H9 (cell line): Measurements from ENCODE around the gene SPRYD3. TPM values are rescaled to one million over a fixed set of nuclear protein-coding genes. Genes with fewer than 3 reads are reported as not detected.
"Not testable (repeated sequence)": the region's sequence is repeated elsewhere in the genome, so short reads cannot be mapped to it uniquely, and the experiment has no call there.

Source experiments
- DNase-seq: peaks from one replicate; pipeline ENCODE4 v3.0.0-alpha.2; 2017
- H2AFZ ChIP-seq: one replicate; pipeline ENCODE4 v1.6.1; 2013; ENCODE audit warnings: mild to moderate bottlenecking, low read length, control low read depth, moderate library complexity
- H2AK5ac ChIP-seq: 2 replicates; pipeline ENCODE4 v1.6.1; 2013; ENCODE audit warnings: low read length, control low read depth, mixed read lengths; ENCODE audit not compliant: insufficient read length
- H2BK120ac ChIP-seq: one replicate; pipeline ENCODE4 v1.6.1; 2013; ENCODE audit warnings: low read depth, mild to moderate bottlenecking, low read length, control low read depth, inconsistent platforms; ENCODE audit not compliant: poor library complexity, severe bottlenecking
- H2BK12ac ChIP-seq: 2 replicates; pipeline ENCODE4 v1.6.1; 2013; ENCODE audit warnings: low read length, control low read depth, mixed read lengths, low read depth; ENCODE audit not compliant: insufficient read length
- H2BK15ac ChIP-seq: 2 replicates; pipeline ENCODE4 v1.6.1; 2013; ENCODE audit warnings: low read depth, low read length, control low read depth
- H2BK20ac ChIP-seq: one replicate; pipeline ENCODE4 v1.6.1; 2013; ENCODE audit warnings: low read depth, mild to moderate bottlenecking, low read length, control low read depth, inconsistent platforms; ENCODE audit not compliant: poor library complexity, severe bottlenecking
- H2BK5ac ChIP-seq: 2 replicates; pipeline ENCODE4 v1.6.1; 2013; ENCODE audit warnings: low read length, control low read depth, mixed read lengths; ENCODE audit not compliant: insufficient read length
- H3K14ac ChIP-seq: 2 replicates; pipeline ENCODE4 v1.6.1; 2013; ENCODE audit warnings: low read length, control low read depth; ENCODE audit not compliant: insufficient read depth
- H3K18ac ChIP-seq: 2 replicates; pipeline ENCODE4 v1.6.1; 2013; ENCODE audit warnings: low read depth, mild to moderate bottlenecking, mixed read lengths, low read length, control low read depth; ENCODE audit not compliant: insufficient read length
- H3K23ac ChIP-seq: 2 replicates; pipeline ENCODE4 v1.6.1; 2013; ENCODE audit warnings: low read length, control low read depth, mixed read lengths, low read depth; ENCODE audit not compliant: insufficient read length
- H3K23me2 ChIP-seq: 2 replicates; pipeline ENCODE4 v1.6.1; 2013; ENCODE audit warnings: low read depth, mild to moderate bottlenecking, mixed read lengths, low read length, control low read depth; ENCODE audit not compliant: insufficient read length, poor library complexity, severe bottlenecking
- H3K27ac ChIP-seq: 2 replicates; pipeline ENCODE4 v1.5.1; 2013; ENCODE audit warnings: low read length, control low read depth, mixed read lengths, low read depth; ENCODE audit not compliant: insufficient read length
- H3K27me3 ChIP-seq: 2 replicates; pipeline ENCODE4 v1.6.1; 2013; ENCODE audit warnings: low read length, control low read depth, inconsistent platforms; ENCODE audit not compliant: insufficient read depth
- H3K4ac ChIP-seq: 2 replicates; pipeline ENCODE4 v1.6.1; 2013; ENCODE audit warnings: low read depth, mild to moderate bottlenecking, control low read depth, inconsistent platforms, low read length, moderate library complexity
- H3K4me1 ChIP-seq: 2 replicates; pipeline ENCODE4 v1.6.1; 2013; ENCODE audit warnings: low read length, control low read depth, inconsistent platforms; ENCODE audit not compliant: insufficient read depth
- H3K4me2 ChIP-seq: 2 replicates; pipeline ENCODE4 v1.6.1; 2013; ENCODE audit warnings: low read length, control low read depth, mixed read lengths; ENCODE audit not compliant: insufficient read length, insufficient read depth
- H3K56ac ChIP-seq: 2 replicates; pipeline ENCODE4 v1.6.1; 2013; ENCODE audit warnings: low read depth, mild to moderate bottlenecking, mixed read lengths, low read length, control low read depth; ENCODE audit not compliant: insufficient read length
- H3K79me1 ChIP-seq: 2 replicates; pipeline ENCODE4 v1.6.1; 2013; ENCODE audit warnings: low read depth, mild to moderate bottlenecking, moderate library complexity, low read length, control low read depth, inconsistent platforms; ENCODE audit not compliant: insufficient read depth, poor library complexity, severe bottlenecking
- H3K79me2 ChIP-seq: 2 replicates; pipeline ENCODE4 v1.6.1; 2013; ENCODE audit warnings: low read length, control low read depth, inconsistent platforms; ENCODE audit not compliant: insufficient read depth
- H3K9ac ChIP-seq: 2 replicates; pipeline ENCODE4 v1.6.1; 2013; ENCODE audit warnings: low read length, control low read depth, mixed read lengths; ENCODE audit not compliant: insufficient read length; ENCODE audit errors: extremely low read depth
- H3K9me3 ChIP-seq: one replicate; pipeline ENCODE4 v1.6.1; 2013; ENCODE audit warnings: low read depth, low read length, inconsistent platforms; ENCODE audit not compliant: control insufficient read depth
- H3T11ph ChIP-seq: one replicate; pipeline ENCODE4 v1.6.1; 2013; ENCODE audit warnings: mild to moderate bottlenecking, low read length, control low read depth, inconsistent platforms
- H4K20me1 ChIP-seq: one replicate; pipeline ENCODE4 v1.6.1; 2013; ENCODE audit not compliant: control insufficient read depth, insufficient read length, insufficient read depth
- H4K5ac ChIP-seq: 2 replicates; pipeline ENCODE4 v1.6.1; 2013; ENCODE audit warnings: low read depth, mild to moderate bottlenecking, mixed read lengths, low read length, control low read depth; ENCODE audit not compliant: insufficient read length
- H4K8ac ChIP-seq: replicated peaks from 2 replicates; pipeline ENCODE4 v1.6.1; 2013; ENCODE audit warnings: low read length, control low read depth, mixed read lengths, low read depth; ENCODE audit not compliant: insufficient read length
- H4K91ac ChIP-seq: 2 replicates; pipeline ENCODE4 v1.6.1; 2013; ENCODE audit warnings: low read depth, mild to moderate bottlenecking, moderate library complexity, mixed read lengths, low read length, control low read depth; ENCODE audit not compliant: insufficient read length
- H3K27ac Mint-ChIP-seq, 3 experiments: 2 replicates in 2 of 3; 3 replicates in 1 of 3; pipeline ENCODE4 v1.8.0; 2020 to 2021; ENCODE audit warnings: mixed read lengths in 3 of 3, mild to moderate bottlenecking in 1 of 3, moderate library complexity in 1 of 3
- H3K27me3 Mint-ChIP-seq: 2 replicates; pipeline ENCODE4 v1.8.0; 2021; ENCODE audit warnings: low read depth, mild to moderate bottlenecking, moderate library complexity, mixed read lengths
- H3K36me3 Mint-ChIP-seq, 3 experiments: 2 replicates in 2 of 3; 3 replicates in 1 of 3; pipeline ENCODE4 v1.8.0; 2020 to 2021; ENCODE audit warnings: low read depth in 3 of 3, mixed read lengths in 3 of 3; ENCODE audit not compliant: insufficient read depth in 1 of 3
- H3K4me1 Mint-ChIP-seq, 2 experiments: 2 replicates each; pipeline ENCODE4 v1.8.0; 2020; ENCODE audit warnings: mixed read lengths in 2 of 2
- H3K4me3 Mint-ChIP-seq, 2 experiments: 2 replicates in 1 of 2; 3 replicates in 1 of 2; pipeline ENCODE4 v1.8.0; 2020 to 2021; ENCODE audit warnings: mild to moderate bottlenecking in 2 of 2, mixed read lengths in 2 of 2, moderate library complexity in 1 of 2
- H3K9me3 Mint-ChIP-seq, 2 experiments: 2 replicates in 1 of 2; 3 replicates in 1 of 2; pipeline ENCODE4 v1.8.0; 2020; ENCODE audit warnings: mild to moderate bottlenecking in 2 of 2, mixed read lengths in 2 of 2, moderate library complexity in 1 of 2
- WGBS: extraction: QIAGEN DNeasy Blood & Tissue Kit; methylation state at CpG from one replicate; pipeline ENCODE4 v1.1.7; 2013; ENCODE audit warnings: missing lambda C conversion rate, low lambda C conversion rate, mixed read lengths; ENCODE audit not compliant: insufficient read length; ENCODE audit errors: extremely low coverage; 5-methylcytosine and 5-hydroxymethylcytosine counted together
- total RNA-seq: library from RNA; stranded (reverse); gene quantifications from 2 replicates; pipeline ENCODE4 v1.2.1, GENCODE V29; 2021

The SPRYD3 gene
- total RNA-seq, 1 experiment from 2014 or later: 6.5 TPM

GRCh38 chr12:53094796-53095595 is 15.8 kb upstream of the SPRYD3 start:
- not testable (repeated sequence) for H2AK5ac ChIP-seq, H3K27ac ChIP-seq, H4K8ac ChIP-seq, H2AFZ ChIP-seq, H3K14ac ChIP-seq, H3K9me3 ChIP-seq, H3K36me3 Mint-ChIP-seq, H3K4me3 Mint-ChIP-seq, H3K4ac ChIP-seq, H3K79me1 ChIP-seq, H2BK15ac ChIP-seq, H3K79me2 ChIP-seq, H3K4me1 ChIP-seq, H3K23ac ChIP-seq, H4K5ac ChIP-seq, H2BK5ac ChIP-seq, H3K56ac ChIP-seq, H3K27ac Mint-ChIP-seq, H2BK120ac ChIP-seq, DNase-seq, H3T11ph ChIP-seq, H3K18ac ChIP-seq, H3K4me2 ChIP-seq, H3K9ac ChIP-seq, H4K91ac ChIP-seq, H2BK20ac ChIP-seq, H3K9me3 Mint-ChIP-seq, H2BK12ac ChIP-seq, H3K27me3 ChIP-seq, H4K20me1 ChIP-seq
- peaks cover 24% of the 10 kb centered on the region for H3K23me2 ChIP-seq
- Mint-ChIP-seq H3K27me3 (peaks cover 84% of the 10 kb centered on the region), H3K4me1 (peaks cover 30 to 42% of the 10 kb centered on the region in 2 experiments)
- no CpG with 5 or more reads among the region's 5 CpGs for WGBS
